GM23338 (cell line): ENCODE results near the gene FAM204A. TPM values are rescaled to one million over a fixed set of nuclear protein-coding genes. Genes with fewer than 3 reads are reported as not detected.

Experiments used
- ATAC-seq: fragments of 200-7000 bp; cut with Tn5 transposase; 3 replicates; pipeline ENCODE4 v1.9.1; 2020
- DNase-seq: peaks from one replicate; pipeline ENCODE4 v3.0.0-alpha.2; 2015; ENCODE audit warnings: low spot score
- H2AFZ ChIP-seq: fragments of 200-600 bp; sonication (generic); 2 replicates; pipeline ENCODE4 v1.8.0; 2016; ENCODE audit warnings: antibody characterized with exemption, mild to moderate bottlenecking, moderate library complexity
- H3F3A ChIP-seq: fragments of 200-600 bp; sonication (generic); replicated peaks from 2 replicates; pipeline ENCODE4 v1.8.0; 2017; ENCODE audit warnings: antibody characterized with exemption, mixed run types, low read depth
- H3K27ac ChIP-seq: fragments of 200-600 bp; sonication (generic); 2 replicates; pipeline ENCODE4 v1.6.1; 2016; ENCODE audit warnings: low read depth
- H3K27me3 ChIP-seq: fragments of 200-600 bp; sonication (generic); 2 replicates; pipeline ENCODE4 v1.8.0; 2016; ENCODE audit warnings: mild to moderate bottlenecking, mixed run types, moderate library complexity; ENCODE audit not compliant: insufficient read depth
- H3K36me3 ChIP-seq: fragments of 200-600 bp; sonication (generic); 2 replicates; pipeline ENCODE4 v1.8.0; 2016; ENCODE audit warnings: mild to moderate bottlenecking; ENCODE audit not compliant: insufficient read depth
- H3K4me1 ChIP-seq: fragments of 200-600 bp; sonication (generic); 2 replicates; pipeline ENCODE4 v1.8.0; 2016; ENCODE audit warnings: mild to moderate bottlenecking, moderate library complexity; ENCODE audit not compliant: insufficient read depth
- H3K4me2 ChIP-seq: fragments of 200-600 bp; sonication (generic); 2 replicates; pipeline ENCODE4 v1.7.1; 2017; ENCODE audit warnings: mixed run types
- H3K4me3 ChIP-seq: fragments of 200-600 bp; sonication (generic); 2 replicates; pipeline ENCODE4 v1.6.1; 2016; ENCODE audit warnings: mixed run types
- H3K79me2 ChIP-seq: fragments of 200-600 bp; sonication (generic); replicated peaks from 2 replicates; pipeline ENCODE4 v1.8.0; 2017; ENCODE audit warnings: mild to moderate bottlenecking; ENCODE audit not compliant: insufficient read depth
- H3K9me2 ChIP-seq: fragments of 200-600 bp; sonication (generic); 2 replicates; pipeline ENCODE4 v1.8.0; 2017; ENCODE audit not compliant: insufficient read depth
- H4K20me1 ChIP-seq: fragments of 200-600 bp; sonication (generic); replicated peaks from 2 replicates; pipeline ENCODE4 v1.8.0; 2017; ENCODE audit warnings: mild to moderate bottlenecking; ENCODE audit not compliant: insufficient read depth
- H3K27ac Mint-ChIP-seq: 2 replicates; pipeline ENCODE4 v1.8.0; 2020; ENCODE audit warnings: inconsistent platforms, mild to moderate bottlenecking, moderate library complexity, mixed read lengths
- H3K27me3 Mint-ChIP-seq: 3 replicates; pipeline ENCODE4 v1.8.0; 2022; ENCODE audit warnings: low read depth, mild to moderate bottlenecking, moderate library complexity, mixed read lengths, inconsistent platforms; ENCODE audit not compliant: insufficient read depth, poor library complexity
- H3K36me3 Mint-ChIP-seq: 3 replicates; pipeline ENCODE4 v1.8.0; 2021; ENCODE audit warnings: low read depth, mild to moderate bottlenecking, inconsistent platforms, moderate library complexity, mixed read lengths
- H3K4me1 Mint-ChIP-seq: 3 replicates; pipeline ENCODE4 v1.8.0; 2020; ENCODE audit warnings: mild to moderate bottlenecking, inconsistent platforms, mixed read lengths
- H3K4me3 Mint-ChIP-seq: 3 replicates; pipeline ENCODE4 v1.8.0; 2021; ENCODE audit warnings: moderate library complexity, mild to moderate bottlenecking, inconsistent platforms, mixed read lengths
- H3K9me3 Mint-ChIP-seq: 3 replicates; pipeline ENCODE4 v1.8.0; 2020; ENCODE audit warnings: moderate library complexity, mild to moderate bottlenecking, inconsistent platforms, mixed read lengths
- CTCF ChIP-seq, 2 experiments: fragments of 200-600 bp in 1 of 2; sonication (generic) in 1 of 2; conservative IDR thresholded peaks; 2 replicates each; pipeline versions ENCODE4 v1.5.1 to v1.6.1; 2016 to 2017; ENCODE audit warnings: antibody characterized with exemption in 2 of 2, low read depth in 2 of 2, mild to moderate bottlenecking in 2 of 2, moderate library complexity in 1 of 2
- ETS1 ChIP-seq: IDR thresholded peaks from 2 replicates; pipeline ENCODE4 v1.6.1; 2016; ENCODE audit warnings: antibody characterized with exemption
- EZH2 ChIP-seq: fragments of 200-600 bp; sonication (generic); IDR thresholded peaks from one replicate; pipeline ENCODE4 v1.8.0; 2017; ENCODE audit warnings: antibody characterized with exemption, mild to moderate bottlenecking, low read depth; ENCODE audit not compliant: unreplicated experiment
- EZH2phosphoT487 ChIP-seq: fragments of 200-600 bp; sonication (generic); IDR thresholded peaks from one replicate; pipeline ENCODE4 v1.8.1; 2018; ENCODE audit warnings: antibody characterized with exemption; ENCODE audit not compliant: unreplicated experiment
- JUNB ChIP-seq: IDR thresholded peaks from one replicate; pipeline ENCODE4 v1.6.1; 2016; ENCODE audit warnings: antibody characterized with exemption; ENCODE audit not compliant: unreplicated experiment
- POLR2AphosphoS5 ChIP-seq: IDR thresholded peaks from 2 replicates; pipeline ENCODE4 v1.6.1; 2016; ENCODE audit warnings: antibody characterized with exemption, low read depth
- REST ChIP-seq: IDR thresholded peaks from one replicate; pipeline ENCODE4 v1.6.1; 2018; ENCODE audit warnings: antibody characterized with exemption; ENCODE audit not compliant: unreplicated experiment
- STAT1 ChIP-seq: IDR thresholded peaks from one replicate; pipeline ENCODE4 v1.6.1; 2016; ENCODE audit warnings: antibody characterized with exemption; ENCODE audit not compliant: unreplicated experiment
- ZNF114 ChIP-seq: fragments of 250-450 bp; sonication (Bioruptor Pico); IDR thresholded peaks from 2 replicates; pipeline ENCODE4 v1.5.0; 2020; ENCODE audit warnings: mild to moderate bottlenecking, moderate library complexity
- ZNF331 ChIP-seq: fragments of 250-450 bp; sonication (Bioruptor Pico); IDR thresholded peaks from 2 replicates; pipeline ENCODE4 v1.5.0; 2020; ENCODE audit warnings: low read depth, mild to moderate bottlenecking, moderate library complexity
- polyA plus RNA-seq: library from polyadenylated mRNA; unstranded; fragments of >200 nt; fragmentation: Nextera tagmentation; extraction: Ambion mirVana; gene quantifications from 2 replicates; pipeline ENCODE4 v1.2.1, GENCODE V29; 2016
- total RNA-seq: library from RNA; depleted of rRNA; stranded (reverse); fragments of >200 nt; shearing (Covaris generic); gene quantifications from 2 replicates; pipeline ENCODE4 v1.2.3, GENCODE V29; 2014

The FAM204A gene
- total and polyA plus RNA-seq, 2 experiments from 2014 or later: 31.6 to 72.0 TPM

GRCh38 chr10:118383699-118384098, 41.6 kb upstream of the FAM204A start (continued):
- TF ChIP-seq ETS1 (no peak), EZH2phosphoT487 (no peak), JUNB (no peak), REST (no peak)

- Histone ChIP-seq H3K4me1 (no peaks in the 10 kb centered on the region), H3K27me3 (no peaks in the 10 kb centered on the region), H3K4me3 (no peak overlapping the region), H2AFZ (no peak overlapping the region), H3F3A (no peaks in the 10 kb centered on the region), H3K4me2 (no peak overlapping the region), H4K20me1 (no peaks in the 10 kb centered on the region), H3K36me3 (no peaks in the 10 kb centered on the region), H3K27ac (no peak overlapping the region), H3K9me2 (0 out of 2 replicates have a peak, but pooled peaks cover 6% of the 10 kb centered on the region), H3K79me2 (no peaks in the 10 kb centered on the region)
- Mint-ChIP-seq H3K9me3 (no peaks in the 10 kb centered on the region), H3K36me3 (no peaks in the 10 kb centered on the region), H3K4me1 (peaks cover 10% of the 10 kb centered on the region; the same call in 2 of the 3 replicates), H3K27me3 (no peaks in the 10 kb centered on the region), H3K4me3 (no peak overlapping the region), H3K27ac (no peak overlapping the region)
- TF ChIP-seq ZNF331 (no peak), JUNB (no peak), CTCF (conservative IDR thresholded peaks at IDR 0.05; ENCODE audit: low read depth in 2 of 2) (no peak), ZNF114 (CRISPR knock-in tag) (no peak), STAT1 (no peak), POLR2AphosphoS5 (no peak), EZH2phosphoT487 (no peak), EZH2 (no peak), ETS1 (no peak)
- DNase-seq (no peak), ATAC-seq (peak; percentile 62; the same call in 2 of the 3 replicates)
Measured at GRCh38 chr10:118383063-118383689, 41.1 kb upstream of the FAM204A start.
